ENCODE measurements around the gene KLHL3.

KLHL3 gene

DNA sequence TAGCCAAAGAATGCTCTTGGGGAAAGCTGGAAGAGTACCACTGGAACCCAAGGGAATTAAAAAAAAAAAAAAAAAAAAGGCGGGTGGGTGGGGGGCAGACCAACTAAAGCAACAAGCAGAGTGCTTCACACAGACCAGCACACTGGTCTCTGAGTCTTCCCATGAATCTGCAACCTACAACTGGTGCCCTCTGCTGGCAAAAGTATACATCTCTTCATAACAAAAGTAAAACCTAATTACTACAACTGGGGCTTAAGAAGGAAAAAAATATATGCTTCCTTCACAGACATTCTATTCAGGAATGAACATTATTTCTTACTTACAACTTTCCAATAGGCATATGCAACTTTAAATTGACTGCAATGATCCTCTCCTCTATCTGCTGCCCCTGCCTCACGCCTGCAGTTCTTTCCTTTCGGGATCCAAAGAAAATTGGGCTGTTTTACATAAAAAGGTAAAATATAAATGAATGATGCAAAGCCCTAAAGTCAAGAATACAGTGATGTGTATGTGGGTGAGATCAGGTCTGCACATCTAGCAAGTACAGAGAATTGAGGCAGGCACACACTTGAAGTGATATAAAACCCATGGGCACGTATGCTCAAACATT is 7.2 kb upstream of the KLHL3 start:
- H3K4me3 ChIP-seq (ENCODE audit: low read depth, low read length) = no peak overlapping the region
- no peak for DNase-seq (ENCODE audit: low read depth)

DNA sequence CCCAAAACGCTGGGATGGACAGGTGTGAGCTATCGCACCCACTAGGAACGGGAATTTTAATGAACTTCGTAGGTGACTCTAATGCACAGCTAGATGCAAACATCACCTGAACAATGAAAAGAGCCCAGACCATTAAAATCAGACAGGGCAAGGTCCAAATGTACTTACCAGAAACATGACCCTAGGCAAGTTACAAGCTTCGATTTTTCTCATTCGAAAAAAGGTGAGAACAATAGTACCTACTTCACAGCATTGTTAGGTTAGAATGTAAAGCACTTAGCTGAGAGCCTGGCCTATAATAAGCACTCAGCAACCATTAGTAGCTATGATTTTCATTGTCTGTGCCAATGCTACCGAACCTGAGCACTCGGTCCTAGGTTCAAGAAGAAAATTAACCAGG is 5.8 kb upstream of the KLHL3 start:
- TF ChIP-seq, protein P1, sequence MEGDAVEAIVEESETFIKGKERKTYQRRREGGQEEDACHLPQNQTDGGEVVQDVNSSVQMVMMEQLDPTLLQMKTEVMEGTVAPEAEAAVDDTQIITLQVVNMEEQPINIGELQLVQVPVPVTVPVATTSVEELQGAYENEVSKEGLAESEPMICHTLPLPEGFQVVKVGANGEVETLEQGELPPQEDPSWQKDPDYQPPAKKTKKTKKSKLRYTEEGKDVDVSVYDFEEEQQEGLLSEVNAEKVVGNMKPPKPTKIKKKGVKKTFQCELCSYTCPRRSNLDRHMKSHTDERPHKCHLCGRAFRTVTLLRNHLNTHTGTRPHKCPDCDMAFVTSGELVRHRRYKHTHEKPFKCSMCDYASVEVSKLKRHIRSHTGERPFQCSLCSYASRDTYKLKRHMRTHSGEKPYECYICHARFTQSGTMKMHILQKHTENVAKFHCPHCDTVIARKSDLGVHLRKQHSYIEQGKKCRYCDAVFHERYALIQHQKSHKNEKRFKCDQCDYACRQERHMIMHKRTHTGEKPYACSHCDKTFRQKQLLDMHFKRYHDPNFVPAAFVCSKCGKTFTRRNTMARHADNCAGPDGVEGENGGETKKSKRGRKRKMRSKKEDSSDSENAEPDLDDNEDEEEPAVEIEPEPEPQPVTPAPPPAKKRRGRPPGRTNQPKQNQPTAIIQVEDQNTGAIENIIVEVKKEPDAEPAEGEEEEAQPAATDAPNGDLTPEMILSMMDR (IDR thresholded peaks at IDR 0.05; ENCODE audit: low read depth, low read length, missing control alignments) = no peak
- no peak for DNase-seq (ENCODE audit: low read depth)

More for the DNA sequence above, 7.2 kb upstream of the KLHL3 start:
- TF ChIP-seq, protein P1 (IDR thresholded peaks at IDR 0.05; ENCODE audit: low read depth, low read length, missing control alignments) = peak; percentile 67

DNA sequence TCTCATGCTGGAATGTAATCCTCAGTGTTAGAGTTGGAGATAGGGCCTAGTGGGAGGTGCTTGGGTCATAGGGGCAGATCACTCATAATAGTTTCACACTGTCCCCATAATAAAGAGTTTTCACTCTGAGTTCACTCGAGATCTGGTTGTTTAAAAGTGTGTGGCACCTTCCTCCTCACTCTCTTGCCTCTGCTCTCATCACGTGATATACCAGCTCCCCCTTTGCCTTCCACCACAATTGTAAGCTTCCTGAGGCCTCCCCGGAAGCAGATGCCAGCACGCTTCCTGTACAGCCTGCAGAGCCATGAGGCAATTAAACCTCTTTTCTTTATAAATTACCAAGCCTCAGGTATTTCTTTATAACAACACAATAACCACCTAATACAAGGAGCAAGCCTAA is 3.8 kb upstream of the KLHL3 start:
- H3K4me3 ChIP-seq (ENCODE audit: low read depth, low read length) = no peak overlapping the region
- DNase-seq (ENCODE audit: low read depth) = no peak
- TF ChIP-seq, protein P1 (IDR thresholded peaks at IDR 0.05; ENCODE audit: low read depth, low read length, missing control alignments) = no peak

More for the DNA sequence above, 5.8 kb upstream of the KLHL3 start:
- no peak overlapping the region for H3K4me3 ChIP-seq (ENCODE audit: low read depth, low read length)

DNA sequence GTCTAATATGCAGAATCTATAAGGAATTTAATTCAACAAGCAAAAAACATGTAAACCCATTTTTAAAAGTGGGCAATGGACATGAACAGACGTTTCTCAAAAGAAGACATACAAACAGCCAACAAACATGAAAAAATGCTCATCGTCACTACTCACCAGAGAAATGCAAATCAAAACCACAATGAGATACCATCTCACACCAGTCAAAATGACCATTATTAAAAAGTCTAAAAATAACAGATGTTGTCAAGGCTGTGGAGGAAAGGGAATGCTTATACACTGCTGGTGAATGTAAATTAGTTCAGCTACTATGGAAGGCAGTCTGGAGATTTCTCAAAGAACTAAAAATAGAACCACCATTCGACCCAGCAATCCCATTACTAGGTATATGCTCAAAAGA is 3.1 kb upstream of the KLHL3 start:
- TF ChIP-seq, protein P1 (IDR thresholded peaks at IDR 0.05; ENCODE audit: low read depth, low read length, missing control alignments) = no peak
- no peak overlapping the region for H3K4me3 ChIP-seq (ENCODE audit: low read depth, low read length)
- no peak for DNase-seq (ENCODE audit: low read depth)

DNA sequence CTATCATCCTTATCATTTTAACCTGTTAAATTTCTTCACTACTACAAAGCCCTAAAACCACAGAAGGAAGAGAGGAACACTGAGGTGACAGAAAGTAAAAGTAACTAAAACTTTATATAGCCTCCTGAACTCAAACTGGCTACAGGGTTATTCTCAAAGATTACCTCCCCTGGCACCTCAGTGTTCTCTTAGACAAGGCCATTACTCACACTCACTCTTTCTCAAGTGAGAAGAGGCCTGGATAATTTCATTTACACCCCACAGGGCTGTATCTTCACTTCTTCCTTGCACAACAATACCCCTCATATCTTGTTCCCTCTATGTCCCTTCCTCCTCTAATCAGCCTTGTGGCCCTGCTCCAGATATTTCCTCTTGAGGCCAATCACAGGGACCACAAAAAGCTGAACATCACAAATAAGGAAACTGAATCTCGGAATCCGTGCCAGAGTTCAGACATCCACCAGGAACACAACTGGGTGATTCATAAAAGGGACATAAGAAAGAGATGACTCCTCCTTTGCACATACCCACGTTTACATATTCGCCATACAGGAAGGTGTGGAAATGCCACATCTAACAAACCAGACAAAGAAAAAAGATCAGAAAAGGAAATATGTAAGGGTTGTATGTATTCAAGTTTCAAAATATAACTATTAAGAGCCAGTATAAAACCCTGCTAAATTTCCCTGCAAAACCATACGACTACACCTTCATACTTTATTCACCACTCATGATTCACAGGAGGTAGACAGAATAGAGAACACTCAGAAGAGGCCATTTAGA is 1.7 kb upstream of the KLHL3 start:
- DNase-seq (ENCODE audit: low read depth) = no peak
- no peak overlapping the region for H3K4me3 ChIP-seq (ENCODE audit: low read depth, low read length)
- TF ChIP-seq, protein P1 (IDR thresholded peaks at IDR 0.05; ENCODE audit: low read depth, low read length, missing control alignments) = no peak

DNA sequence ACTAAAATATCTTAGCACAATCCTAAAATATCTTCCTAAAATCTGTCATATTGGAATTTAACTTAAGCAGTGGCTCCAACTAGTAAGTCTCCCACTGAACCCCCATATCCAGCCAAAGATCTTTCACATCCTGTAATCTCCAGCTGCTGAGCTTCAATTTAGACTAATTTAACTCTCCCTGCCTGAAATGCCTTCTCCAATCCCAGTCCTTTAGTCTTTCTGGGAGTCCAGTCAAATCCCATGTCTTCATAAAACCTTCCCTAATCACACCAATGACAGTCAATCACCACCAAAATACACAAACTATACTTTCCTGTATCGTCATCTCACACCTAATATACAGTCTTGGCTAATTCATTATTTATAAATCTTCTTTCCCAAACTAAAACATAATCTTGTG is 607 bp upstream of the KLHL3 start:
- DNase-seq (ENCODE audit: low read depth) = no peak
- H3K4me3 ChIP-seq (ENCODE audit: low read depth, low read length) = no peak overlapping the region
- TF ChIP-seq, protein P1 (IDR thresholded peaks at IDR 0.05; ENCODE audit: low read depth, low read length, missing control alignments) = no peak

Measured in GM12864 (cell line).